ENCODE results near the gene FRMD1. TPM values are rescaled to one million over a fixed set of nuclear protein-coding genes. Genes with fewer than 3 reads are reported as not detected.

FRMD1 gene
- total RNA-seq (0.07 TPM in 1 of 2 replicates, not detected in the other), polyA plus RNA-seq (0.46 TPM in 1 of 2 replicates, not detected in the other)

DNA sequence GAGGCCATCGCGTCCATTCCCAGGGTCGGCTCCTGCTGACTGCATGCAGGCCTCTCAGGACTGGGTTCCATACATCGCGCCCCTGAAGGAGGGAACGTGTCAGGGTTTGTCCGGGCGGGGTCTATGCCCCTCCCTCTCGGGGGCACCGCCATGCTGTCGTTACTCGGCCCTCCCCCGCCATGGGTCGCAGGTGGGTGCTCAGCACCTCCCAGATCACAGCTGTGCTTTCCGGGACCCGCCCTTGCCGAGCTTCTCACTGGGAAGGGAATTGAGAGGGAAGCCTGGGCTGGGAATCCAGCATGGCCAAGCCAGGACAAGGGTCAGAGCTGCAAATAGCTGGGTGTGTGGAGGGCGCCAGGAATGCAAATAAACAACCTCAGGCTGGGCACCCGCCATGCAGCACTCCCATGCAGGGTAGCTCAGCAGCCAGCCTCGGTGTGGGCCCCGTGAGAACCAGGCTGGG lies at the start of gene FRMD1:
FRMD1 (minus strand) TSS at position 270 of the 463 bp plus-strand sequence; CDS start at position 152, 118 bp downstream.
- Histone ChIP-seq H3K4me1 (ENCODE audit: insufficient read depth) (peaks cover 4% of the 10 kb centered on the region), H3K27ac (no peak within 1 kb of the TSS), H3K79me2 (no peaks in the 10 kb centered on the region), H4K20me1 (ENCODE audit: insufficient read depth, poor library complexity, severe bottlenecking) (no peaks in the 10 kb centered on the region), H3K36me3 (replicated peaks; ENCODE audit: insufficient read depth, low read depth) (no peaks in the 10 kb centered on the region), H3K9me3 (ENCODE audit: low read depth) (no peaks in the 10 kb centered on the region), H3K27me3 (no peaks in the 10 kb centered on the region), H3K4me3 (no peak within 1 kb of the TSS), H3K9me2 (replicated peaks; ENCODE audit: insufficient read depth) (no peaks in the 10 kb centered on the region), H2AFZ (no peak within 1 kb of the TSS), H3K4me2 (no peak within 1 kb of the TSS)
- TF ChIP-seq, protein P1, sequence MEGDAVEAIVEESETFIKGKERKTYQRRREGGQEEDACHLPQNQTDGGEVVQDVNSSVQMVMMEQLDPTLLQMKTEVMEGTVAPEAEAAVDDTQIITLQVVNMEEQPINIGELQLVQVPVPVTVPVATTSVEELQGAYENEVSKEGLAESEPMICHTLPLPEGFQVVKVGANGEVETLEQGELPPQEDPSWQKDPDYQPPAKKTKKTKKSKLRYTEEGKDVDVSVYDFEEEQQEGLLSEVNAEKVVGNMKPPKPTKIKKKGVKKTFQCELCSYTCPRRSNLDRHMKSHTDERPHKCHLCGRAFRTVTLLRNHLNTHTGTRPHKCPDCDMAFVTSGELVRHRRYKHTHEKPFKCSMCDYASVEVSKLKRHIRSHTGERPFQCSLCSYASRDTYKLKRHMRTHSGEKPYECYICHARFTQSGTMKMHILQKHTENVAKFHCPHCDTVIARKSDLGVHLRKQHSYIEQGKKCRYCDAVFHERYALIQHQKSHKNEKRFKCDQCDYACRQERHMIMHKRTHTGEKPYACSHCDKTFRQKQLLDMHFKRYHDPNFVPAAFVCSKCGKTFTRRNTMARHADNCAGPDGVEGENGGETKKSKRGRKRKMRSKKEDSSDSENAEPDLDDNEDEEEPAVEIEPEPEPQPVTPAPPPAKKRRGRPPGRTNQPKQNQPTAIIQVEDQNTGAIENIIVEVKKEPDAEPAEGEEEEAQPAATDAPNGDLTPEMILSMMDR (IDR thresholded peaks at IDR 0.05; ENCODE audit: poor library complexity): no peak
- no peak for TF ChIP-seq EZH2phosphoT487 (IDR thresholded peaks at IDR 0.05; ENCODE audit: low read depth, severe bottlenecking, unreplicated experiment)
- no peak for TF ChIP-seq EZH2 (IDR thresholded peaks at IDR 0.05; ENCODE audit: borderline replicate concordance)
- 85% methylated on average over 21 of the region's 21 CpGs for WGBS (ENCODE audit: low lambda C conversion rate, missing lambda C conversion rate)
- peak; percentile 44 for DNase-seq (ENCODE audit: low spot score)

DNA sequence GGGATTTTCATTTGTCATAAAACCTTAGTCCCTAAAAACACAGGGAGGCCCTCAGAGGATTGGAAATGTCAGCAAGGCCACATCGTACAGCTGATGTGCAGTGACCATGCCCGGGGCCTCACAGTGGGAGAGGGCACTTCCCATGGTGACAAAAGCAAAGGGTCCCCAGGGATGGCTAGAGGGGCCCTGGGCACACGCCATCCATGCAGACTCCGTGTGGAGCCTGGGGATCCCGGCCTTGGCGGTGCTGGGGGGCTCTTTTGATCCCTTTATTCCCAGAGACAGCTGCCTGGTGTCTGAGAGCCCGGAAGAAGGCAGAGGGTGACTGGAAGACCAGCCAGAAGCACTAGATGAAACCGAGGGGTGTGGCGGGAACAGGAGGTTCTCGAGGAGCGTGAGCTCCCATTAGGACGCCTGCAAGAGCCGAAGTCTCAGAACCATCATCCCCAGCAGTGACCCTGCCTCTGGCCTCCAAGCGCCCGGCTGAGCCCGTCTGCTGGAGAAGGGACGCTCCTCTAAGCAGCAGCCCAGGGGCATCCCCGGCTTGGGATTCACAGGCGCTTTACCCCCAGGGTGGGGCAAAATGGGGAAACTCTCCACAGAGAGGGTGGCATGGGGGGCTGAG lies 49.1 kb upstream of the FRMD1 start:
- 94% methylated on average over 17 of the region's 19 CpGs for WGBS (ENCODE audit: low lambda C conversion rate, missing lambda C conversion rate)

DNA sequence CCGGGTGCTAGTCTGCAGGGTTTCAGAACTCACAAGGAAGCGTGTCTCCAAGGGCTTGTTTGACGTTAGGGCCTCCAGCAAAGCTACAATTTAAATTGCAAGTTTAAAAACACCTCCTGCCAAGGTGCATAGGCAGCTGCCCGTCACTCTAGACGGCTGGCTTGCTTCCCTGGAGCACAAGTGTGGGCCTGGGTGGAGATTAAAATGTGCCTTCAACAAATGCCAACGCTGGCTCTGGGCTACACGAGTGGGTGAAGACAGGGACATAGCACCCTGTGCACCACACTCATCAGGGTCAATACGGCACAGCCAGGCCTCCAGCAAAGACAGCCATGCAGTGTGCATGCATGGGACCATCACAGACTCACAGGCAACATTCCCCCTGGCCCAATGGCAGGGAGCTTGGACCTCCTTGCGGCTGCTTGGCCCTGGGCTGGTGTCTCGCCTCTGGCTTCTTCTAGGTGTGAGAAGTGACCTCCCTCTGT lies 48.4 kb upstream of the FRMD1 start:
- no peaks in the 10 kb centered on the region for H3K27me3 ChIP-seq
- no peak overlapping the region for H3K4me2 ChIP-seq
- H3K27ac ChIP-seq: no peak overlapping the region
- no peak overlapping the region for H3K4me3 ChIP-seq
- no peaks in the 10 kb centered on the region for H4K20me1 ChIP-seq (ENCODE audit: insufficient read depth, poor library complexity, severe bottlenecking)
- no peak overlapping the region for H2AFZ ChIP-seq
- H3K79me2 ChIP-seq: no peaks in the 10 kb centered on the region
- H3K9me2 ChIP-seq (replicated peaks; ENCODE audit: insufficient read depth): no peaks in the 10 kb centered on the region
- no peak for DNase-seq (ENCODE audit: low spot score)
- TF ChIP-seq EZH2 (IDR thresholded peaks at IDR 0.05; ENCODE audit: borderline replicate concordance) (no peak), EZH2phosphoT487 (IDR thresholded peaks at IDR 0.05; ENCODE audit: low read depth, severe bottlenecking, unreplicated experiment) (no peak)
- TF ChIP-seq, protein P1 (IDR thresholded peaks at IDR 0.05; ENCODE audit: poor library complexity): no peak
- WGBS (ENCODE audit: low lambda C conversion rate, missing lambda C conversion rate): 90% methylated on average over 10 of the region's 10 CpGs
- no peaks in the 10 kb centered on the region for H3K9me3 ChIP-seq (ENCODE audit: low read depth)
- peaks cover 6% of the 10 kb centered on the region for H3K4me1 ChIP-seq (ENCODE audit: insufficient read depth)
- H3K36me3 ChIP-seq (replicated peaks; ENCODE audit: insufficient read depth, low read depth): no peaks in the 10 kb centered on the region

More for the DNA sequence above, 49.1 kb upstream of the FRMD1 start:
- no peak overlapping the region for H2AFZ ChIP-seq
- no peaks in the 10 kb centered on the region for H3K79me2 ChIP-seq
- no peaks in the 10 kb centered on the region for H3K9me2 ChIP-seq (replicated peaks; ENCODE audit: insufficient read depth)
- H4K20me1 ChIP-seq (ENCODE audit: insufficient read depth, poor library complexity, severe bottlenecking): no peaks in the 10 kb centered on the region
- DNase-seq (ENCODE audit: low spot score): no peak
- TF ChIP-seq EZH2phosphoT487 (IDR thresholded peaks at IDR 0.05; ENCODE audit: low read depth, severe bottlenecking, unreplicated experiment): no peak
- TF ChIP-seq EZH2 (IDR thresholded peaks at IDR 0.05; ENCODE audit: borderline replicate concordance): no peak
- H3K27me3 ChIP-seq: no peaks in the 10 kb centered on the region
- H3K9me3 ChIP-seq (ENCODE audit: low read depth): no peaks in the 10 kb centered on the region
- H3K4me2 ChIP-seq: no peak overlapping the region
- H3K36me3 ChIP-seq (replicated peaks; ENCODE audit: insufficient read depth, low read depth): no peaks in the 10 kb centered on the region
- H3K4me3 ChIP-seq: no peak overlapping the region
- no peak overlapping the region for H3K27ac ChIP-seq
- H3K4me1 ChIP-seq (ENCODE audit: insufficient read depth): peaks cover 6% of the 10 kb centered on the region

Data from hepatocyte (in vitro differentiated cells).